GM10248 (cell line): ENCODE measurements around the gene CTSD.

Source experiments
- CTCF ChIA-PET: fragments of 300-600 bp; sonication (Branson Sonifier 250); formaldehyde crosslinking; extraction: SDS; loops from one replicate; lab custom pipeline; 2021; ENCODE audit warnings: antibody characterized with exemption; lab: Yijun Ruan, JAX
- POLR2A ChIA-PET: fragments of 350-650 bp; sonication (Branson Sonifier 250); formaldehyde crosslinking; extraction: SDS; loops from one replicate; lab custom pipeline; 2020; ENCODE audit warnings: antibody characterized with exemption; lab: Yijun Ruan, JAX
- DNase-seq: peaks from one replicate; pipeline ENCODE4 v3.0.0; 2012; ENCODE audit errors: extremely low spot score
- CTCF ChIP-seq: IDR thresholded peaks from 2 replicates; pipeline ENCODE4 v1.5.1; 2012; ENCODE audit warnings: mild to moderate bottlenecking, low read depth; ENCODE audit errors: extremely low read depth, missing control alignments, control extremely low read depth

The CTSD gene

GRCh38 chr11:1760351-1761109 lies 3.2 kb downstream of the CTSD start:
- CTCF ChIA-PET: no interaction called here
- no peak for DNase-seq
- TF ChIP-seq CTCF: no peak
- POLR2A ChIA-PET: interaction anchor here (0.6 kb wide), 1 partner anchor 939 kb away, joined by 3 read pairs; the partner anchor contains the start of gene KCNQ1OT1

- POLR2A ChIA-PET: no interaction called here
- DNase-seq: no peak
- TF ChIP-seq CTCF: no peak
- CTCF ChIA-PET: no interaction called here
Observed at GRCh38 chr11:1759851-1760220, 3.9 kb downstream of the CTSD start.

DNA sequence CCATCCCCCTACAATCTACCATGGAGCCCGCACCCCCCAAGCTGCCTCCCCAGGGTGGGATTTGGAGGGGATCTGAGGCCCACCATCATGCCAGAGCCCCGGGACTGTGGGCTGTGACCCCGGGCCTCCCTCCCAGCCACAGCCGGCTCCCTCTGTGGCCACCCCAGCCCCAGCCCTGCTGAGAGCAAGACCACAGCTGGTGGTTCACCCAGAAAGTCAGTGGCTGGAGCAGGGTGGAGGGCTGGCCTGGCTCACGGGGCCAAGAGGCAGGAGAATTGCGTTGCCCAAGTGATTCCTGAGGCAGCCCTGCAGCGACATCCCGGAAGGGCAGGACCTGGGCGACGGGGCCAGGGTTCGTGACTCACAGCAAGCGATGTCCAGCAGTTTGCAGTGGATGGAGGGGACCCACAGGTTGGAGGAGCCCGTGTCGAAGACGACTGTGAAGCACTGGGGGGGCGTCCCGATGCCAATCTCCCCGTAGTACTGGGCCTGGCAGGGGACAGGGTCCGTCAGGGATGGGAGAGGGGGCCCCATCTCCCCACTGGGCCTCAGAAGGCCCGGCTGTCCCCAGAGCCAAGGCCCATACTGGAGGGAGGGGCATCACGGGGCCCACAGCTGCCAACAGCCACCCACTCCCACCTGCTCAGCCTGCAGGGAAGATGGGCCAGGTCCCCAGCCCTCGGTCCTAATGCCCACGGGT lies 4.4 kb downstream of the CTSD start:
- no peak for DNase-seq
- POLR2A ChIA-PET: no interaction called here
- CTCF ChIA-PET: no interaction called here

GRCh38 chr11:1758611-1759150 lies 5.0 kb downstream of the CTSD start:
- no peak for DNase-seq
- TF ChIP-seq CTCF: no peak
- ChIA-PET POLR2A (no interaction called here), CTCF (interaction anchor here (1.3 kb wide), 1 partner anchor 38 kb away, joined by 3 read pairs; no protein-coding TSS in a partner anchor)

More for the DNA sequence above, 4.4 kb downstream of the CTSD start:
- no peak for TF ChIP-seq CTCF

DNA sequence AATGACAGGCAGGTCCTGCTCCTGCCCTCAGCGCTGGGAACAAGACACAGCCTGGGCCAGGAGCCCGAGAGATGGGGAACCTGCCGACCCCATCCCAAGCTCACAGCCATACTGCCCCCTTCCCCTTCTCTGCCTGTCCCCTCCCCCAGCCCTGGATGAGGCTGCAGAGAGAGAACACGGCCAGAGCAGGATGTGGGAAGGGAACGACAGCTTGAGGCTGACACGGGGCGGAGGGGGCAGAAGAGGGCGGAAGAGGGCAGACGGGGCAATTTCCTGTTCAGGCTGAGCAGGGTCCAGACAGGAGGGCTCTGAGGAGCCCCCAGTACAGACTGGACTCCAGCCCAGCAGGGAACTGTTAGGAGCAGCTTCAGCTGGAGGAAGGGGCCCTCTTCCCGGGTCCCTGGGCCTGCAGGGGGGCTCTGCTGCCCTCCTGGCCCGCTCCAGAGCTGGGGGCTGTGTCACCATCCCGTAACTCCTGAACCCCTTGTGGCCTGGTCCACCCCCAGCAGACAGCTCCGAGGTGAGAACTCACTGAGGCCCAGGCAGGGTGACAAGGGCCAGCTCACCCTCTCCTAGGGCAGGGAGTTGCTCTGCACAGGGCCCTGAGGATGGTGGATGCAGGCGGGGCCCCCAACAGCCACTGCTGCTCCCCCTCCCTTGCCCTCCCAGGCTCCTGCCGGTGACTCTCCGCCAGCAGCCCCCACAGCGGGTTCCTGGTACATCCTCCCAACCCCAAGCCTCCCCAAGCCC lies 5.7 kb downstream of the CTSD start:
- DNase-seq: no peak
- ChIA-PET CTCF (interaction anchor here (1.1 to 1.3 kb wide), 2 partner anchors 25 to 38 kb away, joined by 3 read pairs; no protein-coding TSS in a partner anchor), POLR2A (no interaction called here)
- no peak for TF ChIP-seq CTCF
